Glomerular visceral epithelial cell (primary cell): Measurements from ENCODE around the gene PPIE.
"Not testable (repeated sequence)": the region's sequence is repeated elsewhere in the genome, so short reads cannot be mapped to it uniquely, and the experiment has no call there.

Experiments used
- DNase-seq: peaks from one replicate; pipeline ENCODE4 v3.0.0-alpha.2; 2016; ENCODE audit errors: extremely low spot score

PPIE gene

DNA sequence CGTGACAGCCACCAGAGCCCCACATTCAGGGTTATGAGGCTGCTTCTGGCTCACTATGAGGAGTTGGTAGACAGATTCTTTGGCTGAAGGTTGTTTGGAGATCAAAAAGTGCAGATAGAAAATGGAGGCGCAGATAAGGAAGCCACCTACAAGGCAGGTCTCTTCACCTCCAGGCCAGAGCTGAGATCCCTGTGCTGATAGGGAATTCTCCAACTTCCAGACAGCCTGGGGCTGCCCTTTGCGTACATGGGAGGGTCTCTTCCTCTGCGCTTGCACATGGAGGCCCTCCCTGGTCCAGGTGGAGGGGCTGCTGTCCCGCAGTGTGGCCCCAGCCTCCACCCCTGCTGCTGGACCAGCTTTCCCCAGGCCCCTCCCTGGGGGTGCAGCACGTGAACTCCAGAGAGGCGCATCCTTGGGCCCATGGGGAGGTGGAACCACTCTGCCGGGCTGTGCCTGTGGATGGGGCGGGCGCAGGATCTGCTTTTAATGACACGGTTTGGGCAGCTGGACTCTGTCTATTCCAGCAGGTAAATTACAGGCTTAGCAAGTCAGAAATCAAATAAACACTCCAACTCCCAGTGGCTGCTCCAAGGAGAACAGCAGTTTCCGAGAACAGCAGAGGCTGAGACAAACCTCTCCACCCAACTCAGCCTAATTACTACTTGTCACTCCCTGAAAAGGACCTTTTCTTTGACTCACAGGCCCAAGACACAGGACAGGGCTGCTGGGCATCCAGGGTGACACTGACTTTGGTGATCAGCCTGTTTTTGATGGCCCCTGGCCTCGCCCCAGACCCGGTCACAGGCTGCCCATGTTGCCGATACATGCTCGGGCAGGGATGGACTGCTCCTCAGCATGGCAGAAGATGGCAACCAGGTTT, 20.1 kb downstream of the PPIE start:
- no peak for DNase-seq

GRCh38 chr1:39759436-39759726, 20.7 kb downstream of the PPIE start:
- no peak for DNase-seq

DNA sequence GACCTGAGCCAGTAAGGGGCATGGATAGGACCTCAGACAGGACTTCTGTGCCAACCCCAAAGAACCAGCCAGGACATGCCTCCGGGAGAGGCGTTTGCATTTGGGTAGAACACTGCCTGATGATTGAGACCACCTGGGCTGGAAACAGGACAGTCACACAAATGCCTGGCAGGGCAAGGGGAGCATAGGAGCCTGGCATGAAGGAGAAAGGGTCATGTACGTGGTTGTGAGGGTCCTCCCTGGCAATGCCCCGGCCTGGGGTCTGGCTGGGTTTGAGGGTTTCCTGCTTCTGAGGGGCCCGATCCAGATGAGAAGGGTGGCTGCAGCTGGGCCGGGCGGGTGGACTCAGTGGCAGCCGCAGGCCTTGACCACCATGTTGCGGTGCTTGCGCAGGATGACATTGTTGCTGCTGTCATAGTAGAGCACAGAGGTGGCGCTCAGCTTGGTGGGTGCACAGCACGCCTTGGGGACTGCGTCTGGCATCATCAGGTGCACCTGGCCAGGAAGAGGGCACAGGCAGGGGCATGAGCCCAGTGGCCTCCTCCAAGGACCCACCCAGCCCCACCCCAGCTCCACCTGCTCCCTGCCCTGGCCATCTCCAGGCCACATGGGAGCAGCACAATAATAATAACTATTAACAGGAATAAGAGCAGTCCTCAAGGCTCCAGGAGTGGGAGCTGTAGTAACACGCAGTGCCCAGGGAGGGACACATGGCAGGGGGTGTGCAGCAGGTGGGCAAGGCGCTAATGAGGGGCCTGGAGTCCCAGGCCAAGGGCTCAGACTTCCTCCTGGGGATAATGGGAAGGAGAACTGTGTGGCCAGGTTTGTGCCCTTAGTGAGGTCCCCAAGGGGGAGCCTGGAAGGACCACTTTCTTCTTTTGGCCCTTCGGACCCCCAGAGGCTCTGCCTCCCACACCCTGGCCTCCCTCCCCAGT, 21.7 kb downstream of the PPIE start:
- DNase-seq: no peak

GRCh38 chr1:39761016-39761415, 22.3 kb downstream of the PPIE start:
- no peak for DNase-seq

DNA sequence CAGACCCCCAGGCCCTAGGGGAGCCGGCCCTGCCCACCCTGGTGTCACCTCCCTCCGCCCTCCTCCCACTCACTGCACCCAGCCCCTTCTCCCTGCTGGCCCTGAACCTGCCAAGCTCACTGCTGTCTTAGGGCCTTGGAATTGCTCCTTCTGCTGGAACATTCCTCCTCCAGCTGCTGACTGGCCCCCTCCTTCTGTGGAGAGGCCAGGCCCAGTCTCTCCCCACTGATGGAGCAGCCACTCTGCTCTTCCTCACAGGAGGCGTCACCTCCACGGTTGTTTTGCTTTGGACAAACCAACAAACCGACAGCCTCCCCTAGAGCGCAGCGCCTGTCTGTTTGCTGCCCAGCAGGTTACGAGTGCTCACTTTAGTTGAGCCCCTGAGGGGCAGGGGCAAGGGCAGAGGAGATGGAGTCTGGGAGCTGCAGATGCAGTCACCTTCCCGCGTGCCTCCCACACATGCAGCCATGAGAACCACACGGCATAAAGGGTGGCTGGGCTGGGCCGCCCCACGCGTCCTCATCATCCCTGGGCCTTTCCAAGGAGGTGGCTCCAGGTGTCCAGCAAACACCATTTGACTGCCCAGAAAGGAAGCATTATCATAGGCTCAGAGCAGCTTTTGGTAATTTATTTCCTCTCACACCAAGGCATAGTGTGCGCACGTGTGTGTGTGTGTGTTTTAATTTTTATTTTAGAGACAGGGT, 23.0 kb downstream of the PPIE start:
- no peak for DNase-seq

DNA sequence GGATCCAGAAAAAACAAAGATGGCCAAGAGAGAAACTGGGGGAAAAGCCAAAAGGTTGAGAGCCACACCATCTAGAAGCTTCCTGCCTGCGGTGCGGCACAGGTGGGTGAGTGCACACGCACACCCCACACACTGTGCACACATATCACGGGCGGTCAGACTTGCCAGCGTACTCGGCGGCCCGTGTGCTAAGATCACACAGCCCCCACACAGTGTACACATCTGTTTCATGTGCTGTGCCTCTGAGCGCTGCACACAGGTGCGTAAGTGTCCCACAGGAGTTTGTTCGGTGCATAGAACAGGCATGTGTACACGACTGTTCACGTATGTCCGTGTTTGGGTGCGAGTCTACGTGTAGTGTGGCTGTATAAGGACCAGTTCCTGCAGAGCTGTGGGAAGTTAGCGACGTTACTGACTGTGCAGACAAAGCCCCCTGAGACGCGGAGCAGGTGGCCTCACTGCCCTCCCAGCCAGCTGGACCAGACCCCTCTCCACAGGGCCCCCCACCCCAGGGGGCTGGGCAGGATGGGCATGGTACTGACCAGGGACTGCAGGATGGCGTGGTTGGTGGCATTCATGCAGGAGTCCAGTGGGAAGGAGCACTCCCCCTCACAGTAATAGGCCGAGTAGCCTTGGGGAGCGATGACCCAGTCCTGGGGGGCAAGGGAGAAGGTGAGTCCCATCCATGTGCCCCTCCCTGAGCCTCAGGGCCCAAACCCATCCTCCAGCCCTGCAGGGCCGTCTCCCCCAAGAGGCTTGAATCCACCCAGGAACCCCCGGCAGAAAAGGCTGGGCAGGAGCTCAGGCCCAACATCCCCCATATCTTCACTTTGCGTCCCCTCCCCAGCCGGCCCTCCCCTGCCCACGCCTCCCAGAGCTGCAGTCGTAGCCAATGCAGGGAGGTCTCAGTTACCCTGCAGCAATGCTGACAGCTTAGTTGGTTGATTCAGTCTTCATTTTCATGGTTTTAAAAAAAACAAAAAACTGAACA, 24.2 kb downstream of the PPIE start:
- no peak for DNase-seq

DNA sequence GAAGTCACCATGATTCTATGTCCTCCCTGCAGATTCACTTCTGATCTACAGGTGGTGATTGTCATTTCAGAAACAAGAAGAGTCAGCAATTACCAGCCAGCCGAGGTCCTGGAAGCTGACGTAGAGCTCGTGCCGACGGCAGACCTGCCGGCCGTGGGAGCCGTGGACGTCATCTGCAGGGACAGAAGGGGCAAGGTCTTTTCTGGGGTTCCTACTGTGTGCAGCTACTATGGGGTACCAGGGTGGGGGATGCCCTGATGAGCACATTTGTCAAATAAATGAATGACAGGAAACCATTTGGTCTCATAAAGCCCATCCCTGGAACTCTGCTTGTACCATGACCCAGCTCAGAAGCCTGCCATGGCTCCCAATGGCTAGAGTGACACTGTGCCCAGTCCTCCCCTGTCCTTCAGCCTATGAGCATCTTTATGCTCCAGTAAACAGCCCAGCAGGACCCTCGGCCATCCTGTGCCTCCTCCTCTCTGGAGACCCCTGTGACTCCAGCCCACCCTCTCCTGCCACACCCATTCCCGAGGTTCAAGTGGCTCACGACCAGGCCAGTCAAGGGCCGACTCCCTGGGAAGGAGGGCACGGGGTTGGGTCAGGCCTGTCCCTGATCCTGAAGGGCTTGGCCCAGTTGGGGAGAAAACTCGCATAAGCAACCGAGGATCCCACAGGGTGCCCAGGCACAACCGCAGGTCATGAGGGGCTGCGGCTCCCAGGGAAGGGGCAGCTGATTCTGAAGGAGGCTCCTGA, 25.1 kb downstream of the PPIE start:
- not testable (repeated sequence) for DNase-seq

DNA sequence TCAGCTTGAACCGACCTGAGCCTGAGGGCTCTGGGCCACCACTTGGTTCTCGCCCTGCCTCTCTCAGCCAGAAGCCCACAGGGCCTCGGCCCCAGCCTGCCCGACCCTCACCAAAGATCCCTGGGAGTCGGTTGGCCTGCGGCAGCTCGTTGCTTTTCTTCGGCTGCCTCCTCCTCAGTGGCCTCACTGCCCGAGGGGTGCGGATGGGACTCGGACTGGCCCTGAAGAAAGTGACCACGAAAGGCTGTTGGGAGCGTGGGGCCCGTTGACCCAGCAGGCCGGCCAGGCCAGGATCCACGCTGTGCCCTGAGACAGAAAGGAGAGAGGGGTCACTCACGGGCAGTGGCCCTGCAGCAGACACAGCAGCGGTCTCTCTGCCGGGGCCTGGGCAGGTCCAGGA, 25.8 kb downstream of the PPIE start:
- DNase-seq: not testable (repeated sequence)

GRCh38 chr1:39766466-39766865, 27.8 kb downstream of the PPIE start:
- not testable (repeated sequence) for DNase-seq

GRCh38 chr1:39769502-39769901, 30.8 kb downstream of the PPIE start:
- not testable (repeated sequence) for DNase-seq

DNA sequence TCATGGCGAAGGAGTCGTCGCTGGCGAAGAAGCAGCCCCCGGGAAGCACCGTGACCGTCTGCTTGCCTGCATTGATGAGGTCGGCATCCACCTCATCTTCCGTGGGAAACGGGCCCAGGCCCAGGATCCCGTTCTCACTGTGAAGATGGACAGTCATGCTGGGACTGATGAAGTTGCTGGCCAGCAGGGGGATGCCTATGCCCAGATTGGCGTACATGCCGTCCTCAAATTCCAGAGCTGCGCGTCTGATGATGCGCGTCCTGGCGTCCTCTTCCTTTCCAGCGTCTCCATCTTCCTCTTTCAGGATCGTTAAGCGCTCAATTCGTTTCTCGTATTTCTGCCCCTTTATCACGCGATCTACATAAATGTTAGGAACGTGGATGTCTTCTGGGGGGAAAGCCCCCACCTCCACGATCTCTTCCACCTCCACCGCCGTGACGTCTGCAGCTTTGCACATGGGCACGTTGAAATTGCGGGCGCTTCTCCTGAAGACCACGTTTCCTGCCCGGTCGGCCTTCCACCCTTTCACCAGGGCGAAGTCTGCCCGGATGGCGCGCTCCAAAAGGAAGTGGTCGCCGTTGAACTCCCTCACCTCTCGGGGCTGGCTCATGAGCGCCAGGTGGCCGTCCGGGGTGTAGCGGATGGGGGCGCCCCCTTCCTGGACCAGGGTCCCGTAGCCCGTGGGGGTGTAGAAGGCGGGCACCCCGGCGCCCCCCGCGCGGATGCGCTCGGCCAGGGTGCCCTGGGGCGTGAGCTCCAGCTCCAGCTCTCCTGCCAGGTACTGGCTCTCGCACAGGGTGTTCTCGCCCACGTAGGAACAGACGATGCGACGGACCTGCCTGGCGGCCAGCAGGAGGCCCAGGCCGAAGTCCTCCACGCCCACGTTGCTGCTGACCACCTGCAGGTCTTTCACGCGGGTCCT, 31.7 kb downstream of the PPIE start:
- not testable (repeated sequence) for DNase-seq

DNA sequence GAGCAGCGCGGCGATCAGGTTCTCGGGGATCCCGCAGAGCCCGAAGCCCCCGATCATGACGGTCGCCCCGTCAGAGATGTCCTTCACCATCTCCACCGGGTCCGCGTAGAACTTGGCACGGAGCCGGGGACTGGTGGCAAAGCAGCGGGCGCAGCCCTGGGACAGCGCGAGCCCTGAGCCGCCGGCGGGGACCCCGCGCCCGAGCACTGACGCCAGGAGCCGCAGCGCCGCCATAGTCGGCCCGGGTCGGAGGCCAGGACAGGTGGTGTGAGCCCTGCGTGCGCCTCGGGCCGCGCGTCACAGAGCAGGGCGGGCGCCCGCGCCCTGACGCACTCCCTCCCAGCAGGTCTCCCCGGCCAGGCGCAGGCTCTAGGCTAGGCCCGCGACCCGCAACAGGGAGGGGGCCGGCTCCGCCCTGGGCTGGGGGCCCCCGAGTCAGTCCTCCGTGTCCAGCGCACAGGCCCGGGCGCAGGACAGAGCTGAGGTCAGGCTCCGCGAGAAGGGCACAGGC, 32.4 kb downstream of the PPIE start, which contains the start of gene OXCT2:
Gene OXCT2 (minus strand): TSS at position 327 of the 511 bp plus-strand sequence. CDS start 93 bp downstream, at position 234.
- DNase-seq: not testable (repeated sequence)

DNA sequence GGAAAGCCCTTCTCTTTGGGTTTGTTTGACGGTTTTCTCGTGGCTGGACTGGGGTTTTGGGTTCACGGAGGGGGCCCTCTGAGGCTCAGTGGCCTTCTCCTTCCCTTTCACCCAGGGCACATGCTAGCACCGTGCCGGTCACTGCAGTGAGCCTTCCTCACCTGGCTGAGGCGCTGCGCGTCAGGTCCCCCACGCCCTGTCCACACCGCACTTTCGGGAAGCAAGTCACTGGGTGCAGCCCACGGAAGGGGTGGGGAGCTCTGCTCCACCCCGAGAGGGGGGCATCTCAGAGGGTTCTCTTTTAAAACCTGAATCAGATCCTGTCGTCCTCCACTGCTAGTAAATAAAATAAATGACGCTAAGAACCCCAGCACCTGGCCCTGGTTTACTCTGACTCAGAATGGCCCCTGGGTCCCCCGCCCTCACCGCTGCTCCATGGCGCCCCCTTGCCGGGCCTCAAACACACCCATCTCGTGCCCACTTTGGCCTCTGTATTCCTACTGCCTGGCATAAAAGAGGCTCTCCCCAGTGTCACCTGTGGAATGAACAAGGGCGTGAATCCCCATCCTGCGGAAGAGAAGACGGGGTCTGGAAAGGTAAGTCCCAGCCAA, 34.8 kb downstream of the PPIE start:
- not testable (repeated sequence) for DNase-seq

GRCh38 chr1:39775141-39775540, 36.5 kb downstream of the PPIE start:
- not testable (repeated sequence) for DNase-seq

DNA sequence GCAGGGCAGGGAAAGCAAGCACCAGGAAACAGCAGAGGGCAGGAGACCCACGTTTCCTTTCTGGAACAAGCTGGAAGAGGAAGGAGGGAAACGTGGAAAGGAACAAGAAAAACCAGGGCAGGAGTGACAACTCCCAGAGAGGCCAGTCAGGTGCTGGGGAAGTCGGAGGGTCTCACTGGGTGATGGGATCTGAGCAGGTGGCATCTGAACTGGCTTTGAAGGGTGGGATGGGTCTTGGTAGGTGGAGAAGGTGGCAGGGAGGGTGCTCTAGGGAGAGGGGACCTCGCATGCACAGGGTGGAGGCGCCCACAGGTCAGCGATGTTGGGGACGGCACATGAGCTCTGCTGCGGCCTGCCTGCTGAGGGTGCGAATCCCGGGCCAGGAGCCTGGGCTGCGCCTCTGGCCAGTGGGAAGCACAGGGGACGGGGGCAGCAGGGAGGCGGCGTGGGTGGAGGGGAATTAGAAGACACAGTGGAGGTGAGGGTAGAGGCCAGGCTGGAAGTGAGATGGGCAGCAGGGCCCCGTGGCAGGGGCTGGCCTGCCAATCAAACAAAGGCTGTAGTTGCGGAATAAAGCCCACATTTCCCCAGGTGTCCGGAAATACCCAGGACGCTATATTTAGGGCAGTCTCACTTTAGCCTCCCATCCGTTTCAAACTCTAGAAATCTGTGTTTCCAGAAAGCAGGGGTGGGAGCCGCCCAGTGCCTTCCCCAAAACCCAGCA, 37.2 kb downstream of the PPIE start:
- not testable (repeated sequence) for DNase-seq

DNA sequence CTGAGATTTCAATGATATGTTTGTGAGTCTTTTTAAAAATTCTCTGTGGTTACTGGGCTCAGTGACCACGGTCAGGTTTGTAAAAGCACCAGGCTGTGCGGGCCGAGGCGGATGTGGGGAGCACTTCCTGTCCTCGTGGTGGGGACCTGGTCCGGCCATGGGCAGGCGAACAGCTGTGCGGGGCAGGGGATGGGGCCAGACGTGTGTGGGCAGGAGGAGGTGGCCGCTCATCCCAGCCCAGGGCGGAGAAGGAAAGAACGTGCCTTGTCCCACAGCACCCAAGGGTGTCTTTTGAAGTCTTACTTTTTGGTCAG, 37.7 kb downstream of the PPIE start:
- peak; percentile 43 for DNase-seq

GRCh38 chr1:39776886-39777285, 38.2 kb downstream of the PPIE start:
- no peak for DNase-seq

DNA sequence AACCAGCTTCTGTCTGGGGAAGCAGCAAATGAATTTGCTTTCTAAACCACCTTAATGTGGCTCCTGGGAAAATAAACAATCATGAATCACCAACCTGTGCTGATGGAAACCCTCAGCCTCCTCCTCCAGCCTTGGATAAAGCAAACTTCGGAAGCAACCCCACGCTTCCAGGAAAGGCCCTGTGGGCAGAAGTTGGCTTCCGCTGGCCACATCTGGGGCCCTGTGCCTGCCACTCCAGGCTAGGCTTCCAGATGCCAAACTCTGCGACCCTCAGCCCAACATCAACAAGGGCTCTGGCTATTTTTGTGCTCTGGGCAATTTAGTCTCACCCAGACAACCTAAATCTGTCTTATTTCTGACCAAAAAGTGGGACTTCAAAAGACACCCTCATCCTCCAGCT, 38.6 kb downstream of the PPIE start:
- no peak for DNase-seq
